HepG2 (cell line): ENCODE results near the gene GDPD5. TPM values are rescaled to one million over a fixed set of nuclear protein-coding genes. Genes with fewer than 3 reads are reported as not detected.

Experiments used
- AHR ChIP-seq: IDR thresholded peaks from 2 replicates; pipeline ENCODE4 v1.6.1; 2018; ENCODE audit warnings: missing genetic modification reagents, missing compliant biosample characterization
- HMG20A ChIP-seq: IDR thresholded peaks from 2 replicates; pipeline ENCODE4 v1.6.1; 2016; ENCODE audit warnings: borderline replicate concordance
- HNRNPK ChIP-seq: fragments of 200-400 bp; formaldehyde crosslinking; IDR thresholded peaks from 2 replicates; pipeline ENCODE4 v1.6.1; 2018; ENCODE audit warnings: low read length, low read depth, moderate library complexity, mild to moderate bottlenecking; ENCODE audit not compliant: poor library complexity, severe bottlenecking
- HOXA3 ChIP-seq: sonication (generic); formaldehyde crosslinking; IDR thresholded peaks from 2 replicates; pipeline ENCODE4 v1.5.0; 2020; ENCODE audit warnings: missing genetic modification reagents
- JUNB ChIP-seq: sonication (generic); formaldehyde crosslinking; IDR thresholded peaks from 2 replicates; pipeline ENCODE4 v1.8.0; 2022; ENCODE audit warnings: missing genetic modification reagents, mild to moderate bottlenecking, borderline replicate concordance
- KDM6A ChIP-seq: IDR thresholded peaks from 2 replicates; pipeline ENCODE4 v1.6.1; 2016; ENCODE audit warnings: low read depth
- NCOA2 ChIP-seq: sonication (generic); formaldehyde crosslinking; IDR thresholded peaks from 2 replicates; pipeline ENCODE4 v1.8.0; 2022; ENCODE audit warnings: inconsistent platforms
- NR2F1 ChIP-seq, 2 experiments: fragments of 450-650 bp in 1 of 2; formaldehyde crosslinking in 1 of 2; IDR thresholded peaks; 2 replicates each; pipeline versions ENCODE4 v1.5.0 to v1.6.1; 2016 to 2020; ENCODE audit warnings: mild to moderate bottlenecking in 1 of 2, missing compliant biosample characterization in 1 of 2, missing genetic modification reagents in 1 of 2, moderate library complexity in 1 of 2
- RNF2 ChIP-seq: fragments of 450-650 bp; conservative IDR thresholded peaks from 2 replicates; pipeline ENCODE4 v1.6.1; 2016; ENCODE audit warnings: low read depth
- SOX6 ChIP-seq, 2 experiments: fragments of 450-650 bp in 1 of 2; sonication (generic) in 1 of 2; formaldehyde crosslinking in 1 of 2; IDR thresholded peaks; 2 replicates each; pipeline versions ENCODE4 v1.4.0 to v1.6.1; 2017 to 2020; ENCODE audit warnings: antibody characterized with exemption in 1 of 2, mild to moderate bottlenecking in 1 of 2, missing genetic modification reagents in 1 of 2
- ZFP41 ChIP-seq: sonication (generic); formaldehyde crosslinking; IDR thresholded peaks from 2 replicates; pipeline ENCODE4 v1.4.0; 2020; ENCODE audit warnings: mild to moderate bottlenecking, missing genetic modification reagents, borderline replicate concordance
- ZNF10 ChIP-seq: sonication (generic); formaldehyde crosslinking; IDR thresholded peaks from 2 replicates; pipeline ENCODE4 v1.4.0; 2020; ENCODE audit warnings: mild to moderate bottlenecking, low read depth, missing genetic modification reagents, borderline replicate concordance
- ZNF225 ChIP-seq: sonication (generic); formaldehyde crosslinking; IDR thresholded peaks from 2 replicates; pipeline ENCODE4 v1.4.0; 2020; ENCODE audit warnings: mild to moderate bottlenecking, missing genetic modification reagents
- ZNF251 ChIP-seq: sonication (generic); formaldehyde crosslinking; IDR thresholded peaks from 2 replicates; pipeline ENCODE4 v1.9.0; 2021; ENCODE audit warnings: mild to moderate bottlenecking, missing genetic modification reagents
- ZNF317 ChIP-seq: sonication (generic); formaldehyde crosslinking; IDR thresholded peaks from 2 replicates; pipeline ENCODE4 v1.5.0; 2020; ENCODE audit warnings: mild to moderate bottlenecking, missing genetic modification reagents
- ZNF547 ChIP-seq: sonication (generic); formaldehyde crosslinking; IDR thresholded peaks from 2 replicates; pipeline ENCODE4 v1.5.1; 2020; ENCODE audit warnings: mild to moderate bottlenecking, missing genetic modification reagents
- ZNF570 ChIP-seq: sonication (generic); formaldehyde crosslinking; IDR thresholded peaks from 2 replicates; pipeline ENCODE4 v1.4.0; 2020; ENCODE audit warnings: mild to moderate bottlenecking, missing genetic modification reagents, borderline replicate concordance
- ZNF660 ChIP-seq: sonication (generic); formaldehyde crosslinking; IDR thresholded peaks from 2 replicates; pipeline ENCODE4 v1.5.1; 2020; ENCODE audit warnings: mild to moderate bottlenecking, low read depth, missing genetic modification reagents, borderline replicate concordance
- polyA plus RNA-seq, 8 experiments: library from polyadenylated mRNA; depleted of rRNA in 3 of 8; stranded (reverse) in 7 of 8; unstranded in 1 of 8; fragments of >200 nt; fragmentation: Illumina TruSeq in 4 of 8; extraction: Trizol in 4 of 8; gene quantifications; 2 replicates each; pipeline versions ENCODE4 v1.2.1 to v1.2.3, GENCODE V29; 2011 to 2016; ENCODE audit warnings: low read depth in 4 of 8, missing spikeins in 1 of 8, mixed read lengths in 1 of 8; ENCODE audit not compliant: insufficient read depth in 1 of 8
- total RNA-seq, 5 experiments: library from RNA; depleted of rRNA; stranded (reverse); fragments of >200 nt; fragmentation: Illumina TruSeq; extraction: Trizol; gene quantifications; 2 replicates each; pipeline ENCODE4 v1.2.3, GENCODE V29; 2016; ENCODE audit warnings: low read depth in 1 of 5
- TF ChIP-seq, protein P1 (sequence below), 2 experiments: sonication (generic) in 1 of 2; formaldehyde crosslinking in 1 of 2; IDR thresholded peaks; 2 replicates each; pipeline versions ENCODE4 v1.4.0 to v1.6.1; 2018 to 2020; ENCODE audit warnings: missing genetic modification reagents in 2 of 2, borderline replicate concordance in 1 of 2, low read depth in 1 of 2, mild to moderate bottlenecking in 1 of 2, missing biosample characterization in 1 of 2
- TF ChIP-seq, protein P2 (sequence below): sonication (generic); formaldehyde crosslinking; IDR thresholded peaks from 2 replicates; pipeline ENCODE4 v1.9.0; 2021; ENCODE audit warnings: missing genetic modification reagents, borderline replicate concordance
- TF ChIP-seq, protein P3 (sequence below), 2 experiments: fragments of 450-650 bp in 1 of 2; sonication (generic) in 1 of 2; formaldehyde crosslinking; IDR thresholded peaks; 2 replicates each; pipeline versions ENCODE4 v1.5.0 to v1.8.0; 2020 to 2022; ENCODE audit warnings: mild to moderate bottlenecking in 1 of 2, missing genetic modification reagents in 1 of 2
- TF ChIP-seq, protein P4 (sequence below): sonication (generic); formaldehyde crosslinking; IDR thresholded peaks from 2 replicates; pipeline ENCODE4 v1.5.0; 2020; ENCODE audit warnings: mild to moderate bottlenecking, missing genetic modification reagents

GDPD5 gene
- total and polyA plus RNA-seq, 2 of the 13 experiments (the other 11 are each of a cell fraction or from before 2014, with no cell fraction given): 55.0 to 67.5 TPM

DNA sequence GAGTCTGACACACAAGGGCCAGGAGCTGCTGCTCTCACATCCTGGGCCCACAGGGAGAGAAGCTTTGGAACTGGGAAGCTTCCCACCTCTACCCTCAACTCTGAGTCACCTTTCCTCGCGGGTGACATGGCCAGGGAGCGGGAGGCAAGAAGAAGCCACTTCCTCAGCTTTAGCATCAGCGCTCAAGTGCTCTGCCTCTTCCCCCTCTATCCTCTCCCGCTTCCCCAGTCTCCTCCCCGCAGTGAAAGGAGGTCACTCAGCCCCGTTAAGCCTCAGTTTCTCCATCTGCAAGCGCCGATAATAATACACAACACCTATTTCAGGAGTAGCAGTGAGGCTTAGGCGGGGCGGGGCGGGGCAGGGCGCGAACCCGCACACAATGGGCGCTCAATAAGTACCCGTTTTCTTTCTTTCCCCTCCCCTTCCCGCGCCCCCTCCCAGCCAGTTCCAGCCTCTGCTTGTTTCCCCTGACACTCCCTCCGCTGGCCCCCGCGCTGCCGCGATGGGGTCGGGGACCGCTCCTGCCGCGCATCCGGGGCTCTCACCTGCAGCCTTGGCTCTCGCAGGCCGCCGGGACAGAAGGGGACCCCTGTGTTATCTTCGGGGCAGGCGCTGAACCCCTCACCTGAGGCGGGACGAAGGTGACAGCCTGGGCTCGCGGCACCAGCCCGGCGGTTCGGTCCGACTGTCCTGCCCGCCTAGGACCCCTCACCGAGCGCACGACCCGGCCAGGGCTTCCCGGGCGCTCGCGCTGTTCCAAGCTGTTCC is 892 bp downstream of the GDPD5 start (continued):
- TF ChIP-seq, protein P1, sequence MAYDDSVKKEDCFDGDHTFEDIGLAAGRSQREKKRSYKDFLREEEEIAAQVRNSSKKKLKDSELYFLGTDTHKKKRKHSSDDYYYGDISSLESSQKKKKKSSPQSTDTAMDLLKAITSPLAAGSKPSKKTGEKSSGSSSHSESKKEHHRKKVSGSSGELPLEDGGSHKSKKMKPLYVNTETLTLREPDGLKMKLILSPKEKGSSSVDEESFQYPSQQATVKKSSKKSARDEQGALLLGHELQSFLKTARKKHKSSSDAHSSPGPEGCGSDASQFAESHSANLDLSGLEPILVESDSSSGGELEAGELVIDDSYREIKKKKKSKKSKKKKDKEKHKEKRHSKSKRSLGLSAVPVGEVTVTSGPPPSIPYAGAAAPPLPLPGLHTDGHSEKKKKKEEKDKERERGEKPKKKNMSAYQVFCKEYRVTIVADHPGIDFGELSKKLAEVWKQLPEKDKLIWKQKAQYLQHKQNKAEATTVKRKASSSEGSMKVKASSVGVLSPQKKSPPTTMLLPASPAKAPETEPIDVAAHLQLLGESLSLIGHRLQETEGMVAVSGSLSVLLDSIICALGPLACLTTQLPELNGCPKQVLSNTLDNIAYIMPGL (CRISPR knock-in tag; IDR thresholded peaks at IDR 0.05; ENCODE audit: borderline replicate concordance in 1 of 2, low read depth in 1 of 2): peak in 1 of 2 experiments; percentile 30; a peak in 1 of 4 replicates
- TF ChIP-seq, protein P2, sequence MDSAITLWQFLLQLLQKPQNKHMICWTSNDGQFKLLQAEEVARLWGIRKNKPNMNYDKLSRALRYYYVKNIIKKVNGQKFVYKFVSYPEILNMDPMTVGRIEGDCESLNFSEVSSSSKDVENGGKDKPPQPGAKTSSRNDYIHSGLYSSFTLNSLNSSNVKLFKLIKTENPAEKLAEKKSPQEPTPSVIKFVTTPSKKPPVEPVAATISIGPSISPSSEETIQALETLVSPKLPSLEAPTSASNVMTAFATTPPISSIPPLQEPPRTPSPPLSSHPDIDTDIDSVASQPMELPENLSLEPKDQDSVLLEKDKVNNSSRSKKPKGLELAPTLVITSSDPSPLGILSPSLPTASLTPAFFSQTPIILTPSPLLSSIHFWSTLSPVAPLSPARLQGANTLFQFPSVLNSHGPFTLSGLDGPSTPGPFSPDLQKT (CRISPR knock-in tag): no peak
- TF ChIP-seq ZNF547 (CRISPR knock-in tag): peak; percentile 18; the same call in 1 of the 2 replicates
- TF ChIP-seq ZFP41 (CRISPR knock-in tag): no peak
- no peak for TF ChIP-seq ZNF251 (CRISPR knock-in tag)
- no peak for TF ChIP-seq NR2F1 (CRISPR knock-in tag; IDR thresholded peaks at IDR 0.05)
- TF ChIP-seq JUNB: no peak
- TF ChIP-seq ZNF660 (CRISPR knock-in tag): no peak
- 0 out of 2 replicates have a peak, but pooled peaks have one; percentile 32 for TF ChIP-seq ZNF225 (CRISPR knock-in tag)
- TF ChIP-seq ZNF317: 0 out of 2 replicates have a peak, but pooled peaks have one; percentile 43
- TF ChIP-seq ZNF10: no peak
- no peak for TF ChIP-seq ZNF570 (CRISPR knock-in tag)
- no peak for TF ChIP-seq NCOA2 (CRISPR knock-in tag)
- no peak for TF ChIP-seq RNF2
- TF ChIP-seq AHR (CRISPR knock-in tag): no peak
- TF ChIP-seq KDM6A (CRISPR knock-in tag): no peak
- TF ChIP-seq HOXA3 (CRISPR knock-in tag): 0 out of 2 replicates have a peak, but pooled peaks have one; percentile 34
- TF ChIP-seq, protein P3, sequence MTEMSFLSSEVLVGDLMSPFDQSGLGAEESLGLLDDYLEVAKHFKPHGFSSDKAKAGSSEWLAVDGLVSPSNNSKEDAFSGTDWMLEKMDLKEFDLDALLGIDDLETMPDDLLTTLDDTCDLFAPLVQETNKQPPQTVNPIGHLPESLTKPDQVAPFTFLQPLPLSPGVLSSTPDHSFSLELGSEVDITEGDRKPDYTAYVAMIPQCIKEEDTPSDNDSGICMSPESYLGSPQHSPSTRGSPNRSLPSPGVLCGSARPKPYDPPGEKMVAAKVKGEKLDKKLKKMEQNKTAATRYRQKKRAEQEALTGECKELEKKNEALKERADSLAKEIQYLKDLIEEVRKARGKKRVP (CRISPR knock-in tag; IDR thresholded peaks at IDR 0.05): no peak
- TF ChIP-seq, protein P4, sequence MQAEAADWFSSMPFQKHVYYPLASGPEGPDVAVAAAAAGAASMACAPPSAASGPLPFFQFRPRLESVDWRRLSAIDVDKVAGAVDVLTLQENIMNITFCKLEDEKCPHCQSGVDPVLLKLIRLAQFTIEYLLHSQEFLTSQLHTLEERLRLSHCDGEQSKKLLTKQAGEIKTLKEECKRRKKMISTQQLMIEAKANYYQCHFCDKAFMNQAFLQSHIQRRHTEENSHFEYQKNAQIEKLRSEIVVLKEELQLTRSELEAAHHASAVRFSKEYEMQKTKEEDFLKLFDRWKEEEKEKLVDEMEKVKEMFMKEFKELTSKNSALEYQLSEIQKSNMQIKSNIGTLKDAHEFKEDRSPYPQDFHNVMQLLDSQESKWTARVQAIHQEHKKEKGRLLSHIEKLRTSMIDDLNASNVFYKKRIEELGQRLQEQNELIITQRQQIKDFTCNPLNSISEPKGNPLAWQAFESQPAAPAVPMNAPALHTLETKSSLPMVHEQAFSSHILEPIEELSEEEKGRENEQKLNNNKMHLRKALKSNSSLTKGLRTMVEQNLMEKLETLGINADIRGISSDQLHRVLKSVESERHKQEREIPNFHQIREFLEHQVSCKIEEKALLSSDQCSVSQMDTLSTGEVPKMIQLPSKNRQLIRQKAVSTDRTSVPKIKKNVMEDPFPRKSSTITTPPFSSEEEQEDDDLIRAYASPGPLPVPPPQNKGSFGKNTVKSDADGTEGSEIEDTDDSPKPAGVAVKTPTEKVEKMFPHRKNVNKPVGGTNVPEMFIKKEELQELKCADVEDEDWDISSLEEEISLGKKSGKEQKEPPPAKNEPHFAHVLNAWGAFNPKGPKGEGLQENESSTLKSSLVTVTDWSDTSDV (CRISPR knock-in tag): no peak
- peak; percentile 78 for TF ChIP-seq HNRNPK
- no peak for TF ChIP-seq SOX6 (IDR thresholded peaks at IDR 0.05)
- peak; percentile 57; the same call in 1 of the 2 replicates for TF ChIP-seq SOX6 (CRISPR knock-in tag; IDR thresholded peaks at IDR 0.05)
- no peak for TF ChIP-seq HMG20A (CRISPR knock-in tag)
